Bronchial epithelial cell (primary cell): ENCODE data around the gene CEMIP2. TPM values are rescaled to one million over a fixed set of nuclear protein-coding genes. Genes with fewer than 3 reads are reported as not detected.
A peak's percentile ranks its signal among the peaks of the same experiment; 100 is the strongest.
"Not testable (repeated sequence)": the region's sequence is repeated elsewhere in the genome, so short reads cannot be mapped to it uniquely, and the experiment has no call there.

ENCODE experiments used
- DNase-seq: peaks from one replicate; pipeline ENCODE4 v3.0.0-alpha.2; 2010; ENCODE audit warnings: low read depth
- FAIRE-seq: peaks from 2 replicates; lab custom pipeline; 2011; peaks lifted over from hg19 to GRCh38; lab: Jason Lieb, UNC
- H3K27me3 ChIP-seq: 2 replicates; pipeline ENCODE4 v1.5.1; 2011; ENCODE audit warnings: low read length; ENCODE audit not compliant: control insufficient read depth, insufficient read depth
- H3K36me3 ChIP-seq: 2 replicates; pipeline ENCODE4 v1.5.1; 2011; ENCODE audit warnings: low read length; ENCODE audit not compliant: control insufficient read depth, insufficient read depth
- H3K4me3 ChIP-seq: 2 replicates; pipeline ENCODE4 v1.5.1; 2011; ENCODE audit warnings: mild to moderate bottlenecking, low read depth, low read length, control low read depth
- CTCF ChIP-seq: IDR thresholded peaks from 2 replicates; pipeline ENCODE4 v1.5.1; 2011; ENCODE audit warnings: mild to moderate bottlenecking, moderate library complexity, low read length, control low read depth, inconsistent platforms; ENCODE audit not compliant: insufficient read depth, severe bottlenecking
- total RNA-seq: library from RNA; depleted of rRNA; stranded (reverse); fragments of >200 nt; gene quantifications from 2 replicates; pipeline ENCODE4 v1.2.1, GENCODE V29; 2014

Gene CEMIP2
- total RNA-seq, 1 donor from 2014 or later, result 37.6 TPM

- Histone ChIP-seq H3K36me3 (no peaks in the 10 kb centered on the region), H3K27me3 (no peaks in the 10 kb centered on the region), H3K4me3 (no peak overlapping the region)
- TF ChIP-seq CTCF, result no peak
- no peak for FAIRE-seq
- no peak for DNase-seq
Observed at GRCh38 chr9:71808068-71808467, 39.8 kb upstream of the CEMIP2 start.

GRCh38 chr9:71806901-71807307, 38.6 kb upstream of the CEMIP2 start:
- peak; percentile 78 for TF ChIP-seq CTCF
- FAIRE-seq (peak; percentile 85), DNase-seq (peak; percentile 69)
- Histone ChIP-seq H3K4me3 (no peak overlapping the region), H3K27me3 (no peaks in the 10 kb centered on the region), H3K36me3 (no peaks in the 10 kb centered on the region)

GRCh38 chr9:71805096-71805495, 36.8 kb upstream of the CEMIP2 start:
- not testable (repeated sequence) for H3K4me3 ChIP-seq, FAIRE-seq

GRCh38 chr9:71801826-71802225, 33.5 kb upstream of the CEMIP2 start:
- no peak for TF ChIP-seq CTCF
- DNase-seq (no peak), FAIRE-seq (no peak)
- no peaks in the 10 kb centered on the region for H3K36me3 ChIP-seq
- no peaks in the 10 kb centered on the region for H3K27me3 ChIP-seq
- no peak overlapping the region for H3K4me3 ChIP-seq

More at GRCh38 chr9:71805096-71805495, 36.8 kb upstream of the CEMIP2 start:
- not testable (repeated sequence) for H3K36me3 ChIP-seq, DNase-seq, H3K27me3 ChIP-seq

GRCh38 chr9:71797266-71797665, 29.0 kb upstream of the CEMIP2 start:
- TF ChIP-seq CTCF, result no peak
- FAIRE-seq (no peak), DNase-seq (no peak)
- no peaks in the 10 kb centered on the region for H3K27me3 ChIP-seq
- no peaks in the 10 kb centered on the region for H3K36me3 ChIP-seq
- no peak overlapping the region for H3K4me3 ChIP-seq

GRCh38 chr9:71796100-71796767, 27.9 kb upstream of the CEMIP2 start:
- no peak overlapping the region for H3K4me3 ChIP-seq
- DNase-seq, result no peak
- no peaks in the 10 kb centered on the region for H3K27me3 ChIP-seq
- TF ChIP-seq CTCF, result no peak
- FAIRE-seq, result no peak
- H3K36me3 ChIP-seq, result no peaks in the 10 kb centered on the region
